ENCODE measurements around the gene TNRC6C.

GRCh38 chr17:78127239-78127887, 168.9 kb downstream of the TNRC6C start:
- TF ChIP-seq CTCF (IDR thresholded peaks at IDR 0.05; ENCODE audit: low read depth, low read length) = no peak
- TF ChIP-seq MAX (IDR thresholded peaks at IDR 0.05; ENCODE audit: low read depth, low read length) = peak; percentile 61
- TF ChIP-seq POLR2A (IDR thresholded peaks at IDR 0.05; ENCODE audit: extremely low read depth, insufficient read length) = peak; percentile 41

All from NB4 (cell line).